Loucy (cell line): ENCODE measurements around the gene ANKS4B.

Source experiments
- EZH2phosphoT487 ChIP-seq: fragments of 200-600 bp; IDR thresholded peaks from 2 replicates; pipeline ENCODE4 v1.6.1; 2018; ENCODE audit warnings: antibody characterized with exemption, mild to moderate bottlenecking, moderate library complexity, borderline replicate concordance
- TF ChIP-seq, protein P1 (sequence below): fragments of 200-600 bp; sonication (generic); conservative IDR thresholded peaks from 2 replicates; pipeline ENCODE4 v1.5.1; 2014; ENCODE audit warnings: mild to moderate bottlenecking, antibody characterized with exemption, low read length

DNA sequence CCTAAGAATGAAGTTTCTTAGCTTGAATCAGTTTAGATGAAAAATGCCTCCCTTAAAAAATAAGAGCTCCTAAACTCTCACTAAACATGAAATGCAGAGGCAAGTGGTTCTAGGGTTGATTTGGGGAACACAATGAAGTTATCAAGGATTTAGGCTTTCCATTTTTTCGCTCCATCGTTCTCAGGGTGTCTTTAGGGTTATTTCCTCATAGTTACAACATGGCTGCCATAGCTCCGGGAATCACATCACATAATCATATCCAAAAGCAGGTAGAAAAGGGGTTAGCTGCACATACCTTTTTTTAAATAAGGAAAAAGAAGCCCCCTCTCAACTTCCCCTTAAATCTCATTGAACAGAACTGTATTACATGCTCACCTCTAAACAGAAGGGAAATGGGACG is 43.5 kb upstream of the ANKS4B start:
- no peak for TF ChIP-seq EZH2phosphoT487
- TF ChIP-seq, protein P1, sequence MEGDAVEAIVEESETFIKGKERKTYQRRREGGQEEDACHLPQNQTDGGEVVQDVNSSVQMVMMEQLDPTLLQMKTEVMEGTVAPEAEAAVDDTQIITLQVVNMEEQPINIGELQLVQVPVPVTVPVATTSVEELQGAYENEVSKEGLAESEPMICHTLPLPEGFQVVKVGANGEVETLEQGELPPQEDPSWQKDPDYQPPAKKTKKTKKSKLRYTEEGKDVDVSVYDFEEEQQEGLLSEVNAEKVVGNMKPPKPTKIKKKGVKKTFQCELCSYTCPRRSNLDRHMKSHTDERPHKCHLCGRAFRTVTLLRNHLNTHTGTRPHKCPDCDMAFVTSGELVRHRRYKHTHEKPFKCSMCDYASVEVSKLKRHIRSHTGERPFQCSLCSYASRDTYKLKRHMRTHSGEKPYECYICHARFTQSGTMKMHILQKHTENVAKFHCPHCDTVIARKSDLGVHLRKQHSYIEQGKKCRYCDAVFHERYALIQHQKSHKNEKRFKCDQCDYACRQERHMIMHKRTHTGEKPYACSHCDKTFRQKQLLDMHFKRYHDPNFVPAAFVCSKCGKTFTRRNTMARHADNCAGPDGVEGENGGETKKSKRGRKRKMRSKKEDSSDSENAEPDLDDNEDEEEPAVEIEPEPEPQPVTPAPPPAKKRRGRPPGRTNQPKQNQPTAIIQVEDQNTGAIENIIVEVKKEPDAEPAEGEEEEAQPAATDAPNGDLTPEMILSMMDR: no peak
